Erythroblast (primary cell): Measurements from ENCODE around the gene SCUBE1.
A peak's percentile ranks its signal among the peaks of the same experiment; 100 is the strongest.

ENCODE experiments used
- DNase-seq, 2 experiments: peaks; one replicate each; lab custom pipeline; 2025; lab: John Stamatoyannopoulos, UW
- GATA1 ChIP-seq: IDR thresholded peaks from 2 replicates; pipeline ENCODE4 v1.6.1; 2011; ENCODE audit warnings: low read depth, mild to moderate bottlenecking, control low read depth, low read length, moderate library complexity
- POLR2A ChIP-seq: IDR thresholded peaks from 2 replicates; pipeline ENCODE4 v1.6.1; 2011; ENCODE audit warnings: mild to moderate bottlenecking, low read length

Gene SCUBE1

DNA sequence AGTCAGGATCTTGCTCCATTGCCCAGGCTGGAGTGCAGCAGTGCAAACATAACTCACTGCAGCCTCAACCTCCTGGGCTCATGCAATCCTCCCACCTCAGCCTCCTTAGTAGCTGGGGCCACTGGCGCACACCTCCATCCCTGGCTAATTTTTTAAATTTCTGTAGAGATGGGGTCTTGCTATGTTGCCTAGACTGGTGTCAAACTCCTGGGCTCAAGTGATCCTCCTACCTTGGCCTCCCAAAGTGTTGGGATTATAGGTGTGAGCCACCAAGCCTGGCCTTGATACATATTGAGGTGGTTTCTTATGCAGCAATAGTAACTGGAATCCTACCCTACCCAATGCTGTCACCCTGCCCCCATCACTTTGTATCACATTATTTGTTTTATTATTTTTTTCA lies 32.4 kb downstream of the SCUBE1 start:
- no peak for DNase-seq
- no peak for TF ChIP-seq POLR2A

DNA sequence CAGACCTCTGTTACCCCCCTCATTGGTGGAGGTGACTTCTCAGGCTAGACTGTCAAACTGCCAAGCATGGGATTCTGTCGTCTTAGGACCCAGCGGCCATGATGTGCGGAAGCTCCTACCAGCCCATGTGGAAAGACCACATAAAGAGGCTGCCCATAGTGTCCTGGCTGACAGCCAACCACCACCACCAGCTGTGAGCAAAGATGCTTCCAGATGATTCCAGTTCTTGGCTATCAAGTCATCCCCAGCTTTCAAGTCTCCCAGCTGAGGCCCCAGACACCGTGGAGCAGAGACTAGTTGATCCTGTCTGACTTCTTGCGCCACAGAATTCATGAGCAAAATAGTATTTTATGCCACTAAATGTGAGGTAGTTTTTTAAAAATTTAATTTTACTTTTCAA lies 32.9 kb downstream of the SCUBE1 start:
- no peak for TF ChIP-seq POLR2A
- TF ChIP-seq GATA1, result no peak
- peak; percentile 28 to 47 for DNase-seq

DNA sequence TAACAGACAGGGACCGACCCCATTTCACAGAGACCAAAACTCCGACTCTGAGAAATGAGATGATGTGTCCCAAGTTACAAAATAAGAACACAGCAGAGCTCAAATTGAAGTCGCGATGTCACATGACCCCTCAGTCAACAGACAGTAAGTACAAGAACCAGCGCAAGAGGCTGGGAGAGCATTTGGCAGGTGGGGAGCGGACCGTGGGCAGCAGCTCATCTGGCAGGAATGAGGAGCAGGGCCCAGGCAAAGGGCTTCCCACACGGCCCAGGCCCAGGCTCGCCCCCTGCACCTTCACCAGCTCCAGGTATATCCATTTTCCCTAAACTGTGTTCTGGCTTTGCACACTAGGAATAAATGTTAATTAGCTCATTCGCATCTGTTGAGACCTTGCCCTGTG lies 34.3 kb downstream of the SCUBE1 start:
- TF ChIP-seq GATA1 (no peak), POLR2A (no peak)
- DNase-seq, result no peak

DNA sequence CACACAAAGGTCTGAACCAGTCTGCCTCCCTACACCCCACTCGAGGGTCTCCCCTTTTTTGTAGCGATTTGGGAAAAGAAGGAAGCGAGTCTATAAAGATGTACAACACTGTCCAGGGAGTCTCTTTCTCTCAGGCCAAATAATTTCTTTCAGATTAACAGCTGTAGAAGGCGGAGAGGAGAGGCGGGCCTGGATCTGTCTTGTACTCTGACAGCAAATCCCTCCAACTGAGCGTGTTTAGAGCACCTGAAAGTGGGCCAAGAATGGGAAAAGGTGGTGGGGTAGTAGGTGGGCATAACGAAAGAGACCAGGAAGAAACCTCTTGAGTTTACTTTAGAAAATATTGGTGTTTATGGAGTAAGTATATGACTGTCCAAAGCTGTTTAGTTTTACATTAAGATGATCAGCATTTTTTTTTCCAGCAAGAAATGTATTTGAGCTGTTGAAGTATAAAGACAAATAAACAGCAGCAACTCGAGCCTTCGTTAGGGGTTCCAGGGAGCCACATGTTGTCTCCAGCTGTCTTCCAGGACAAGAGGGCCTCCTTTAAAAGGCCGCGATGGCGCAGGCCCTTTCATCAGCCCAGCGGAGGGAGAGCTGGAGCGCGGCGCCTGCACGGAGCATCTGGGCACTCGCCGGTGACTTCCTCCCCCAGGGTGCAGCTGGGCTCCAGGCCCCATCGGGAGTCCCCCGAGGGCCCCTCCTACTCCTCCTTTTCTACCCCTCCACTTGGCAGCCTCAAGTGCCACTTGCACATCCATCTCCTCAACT lies 34.9 kb downstream of the SCUBE1 start:
- TF ChIP-seq GATA1 (no peak), POLR2A (no peak)
- no peak for DNase-seq

DNA sequence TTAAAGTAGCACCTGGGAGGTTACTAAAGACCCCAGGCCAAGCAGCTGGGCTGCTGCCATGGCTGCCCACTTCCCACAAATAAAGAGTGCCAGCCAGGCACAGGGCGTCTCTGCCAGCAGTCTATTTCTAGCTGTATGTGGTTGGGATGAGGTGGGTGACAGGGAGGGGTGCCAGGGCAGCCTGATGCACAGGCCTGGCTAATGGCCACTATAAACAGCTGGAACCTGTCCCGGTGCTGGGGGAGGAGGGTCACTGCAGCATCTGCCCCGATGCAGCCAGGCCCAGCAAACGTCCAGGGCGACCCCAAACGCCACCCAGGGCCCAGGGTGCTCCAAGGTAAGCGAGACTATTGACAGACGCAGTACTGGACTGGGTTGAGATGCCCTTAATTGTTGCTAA lies 37.4 kb downstream of the SCUBE1 start:
- TF ChIP-seq GATA1, result no peak
- TF ChIP-seq POLR2A, result no peak
- DNase-seq, result no peak

DNA sequence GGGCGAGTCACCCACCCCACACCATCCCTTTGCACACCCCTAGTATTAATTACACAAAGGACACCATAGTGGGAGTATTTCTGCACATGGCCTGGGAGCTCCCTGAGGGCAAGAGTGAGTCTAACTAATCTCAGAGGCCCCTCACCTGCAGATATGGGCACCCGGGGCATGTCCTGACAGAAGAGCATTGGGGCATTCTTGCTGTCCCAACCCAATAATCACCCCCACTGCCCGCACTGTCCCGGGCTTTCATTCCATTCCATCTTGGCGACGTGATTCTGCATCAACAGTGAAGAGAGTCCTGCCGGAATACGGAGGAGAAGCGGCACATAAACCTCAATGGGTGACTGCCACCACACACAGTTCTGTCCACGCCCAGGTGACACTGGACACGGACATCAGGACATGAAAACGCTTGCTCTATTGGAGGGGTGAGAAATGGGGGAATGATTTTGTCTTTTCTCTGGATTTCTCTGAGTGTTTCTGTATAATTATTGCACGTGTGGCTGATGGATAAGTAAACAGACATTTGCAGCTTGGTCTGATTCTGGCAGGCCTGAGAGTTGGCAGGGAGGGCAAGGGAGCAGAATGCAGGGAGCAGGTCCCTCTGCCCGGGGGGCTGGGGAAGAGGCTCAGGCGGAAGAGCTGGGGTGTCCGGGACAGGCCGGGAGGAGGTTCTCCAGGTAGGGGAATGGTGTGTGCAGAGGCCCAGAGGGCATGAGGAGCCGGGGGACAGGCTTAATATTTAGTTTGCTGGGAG lies 38.2 kb downstream of the SCUBE1 start:
- no peak for DNase-seq
- TF ChIP-seq POLR2A (no peak), GATA1 (no peak)

DNA sequence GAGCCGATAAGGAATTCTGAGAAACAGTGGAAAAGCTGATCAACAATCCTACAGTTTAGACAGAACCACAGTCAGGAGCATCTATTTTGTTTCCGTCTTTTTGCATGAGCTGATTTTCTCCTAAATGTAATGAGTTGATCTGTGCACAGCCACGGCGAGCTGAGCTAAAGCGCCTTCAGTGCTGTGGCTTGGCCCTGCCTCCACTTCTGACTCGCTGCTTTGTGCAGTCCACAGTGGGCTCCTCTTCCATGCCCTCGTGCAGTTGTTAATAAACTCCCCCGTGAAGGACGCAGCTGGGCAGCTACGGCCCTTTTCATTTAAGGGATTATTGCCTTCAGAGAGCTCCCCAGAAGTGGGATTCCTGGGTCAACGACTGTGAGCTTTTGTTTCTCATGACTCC lies 39.4 kb downstream of the SCUBE1 start:
- no peak for DNase-seq

GRCh38 chr22:43303166-43303565 lies 40.0 kb downstream of the SCUBE1 start:
- TF ChIP-seq GATA1, result no peak
- TF ChIP-seq POLR2A, result no peak

More for the DNA sequence above, 39.4 kb downstream of the SCUBE1 start:
- no peak for TF ChIP-seq GATA1
- no peak for TF ChIP-seq POLR2A

DNA sequence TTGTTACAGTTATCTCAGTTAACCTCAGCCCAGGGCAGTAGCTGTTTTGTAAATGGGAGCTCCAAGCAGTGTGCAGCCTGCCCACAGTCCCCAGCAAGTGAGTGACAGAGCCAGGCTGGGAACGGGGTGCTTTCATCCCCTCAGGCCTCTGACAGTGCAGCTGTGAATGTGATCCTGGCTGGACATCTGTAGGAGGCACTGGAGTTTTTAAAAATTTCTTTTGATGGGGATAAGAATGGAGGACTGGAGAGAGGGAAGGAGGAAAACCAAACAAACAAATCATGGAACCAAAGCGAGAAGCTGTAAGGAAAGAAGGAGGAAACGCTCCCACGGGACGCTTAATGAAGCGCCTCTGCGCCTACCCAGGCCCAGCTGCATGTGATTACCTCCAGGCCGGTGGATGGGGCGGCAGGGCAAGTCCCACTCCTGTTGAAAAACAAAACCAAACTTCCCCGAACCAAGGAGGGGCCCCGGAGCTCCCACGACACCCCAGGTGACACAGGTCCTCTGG lies 40.6 kb downstream of the SCUBE1 start:
- no peak for DNase-seq
- no peak for TF ChIP-seq POLR2A
- TF ChIP-seq GATA1, result no peak

More at GRCh38 chr22:43303166-43303565, 40.0 kb downstream of the SCUBE1 start:
- DNase-seq, result no peak

GRCh38 chr22:43301866-43302265 lies 41.3 kb downstream of the SCUBE1 start:
- TF ChIP-seq POLR2A (no peak), GATA1 (no peak)
- DNase-seq, result no peak

DNA sequence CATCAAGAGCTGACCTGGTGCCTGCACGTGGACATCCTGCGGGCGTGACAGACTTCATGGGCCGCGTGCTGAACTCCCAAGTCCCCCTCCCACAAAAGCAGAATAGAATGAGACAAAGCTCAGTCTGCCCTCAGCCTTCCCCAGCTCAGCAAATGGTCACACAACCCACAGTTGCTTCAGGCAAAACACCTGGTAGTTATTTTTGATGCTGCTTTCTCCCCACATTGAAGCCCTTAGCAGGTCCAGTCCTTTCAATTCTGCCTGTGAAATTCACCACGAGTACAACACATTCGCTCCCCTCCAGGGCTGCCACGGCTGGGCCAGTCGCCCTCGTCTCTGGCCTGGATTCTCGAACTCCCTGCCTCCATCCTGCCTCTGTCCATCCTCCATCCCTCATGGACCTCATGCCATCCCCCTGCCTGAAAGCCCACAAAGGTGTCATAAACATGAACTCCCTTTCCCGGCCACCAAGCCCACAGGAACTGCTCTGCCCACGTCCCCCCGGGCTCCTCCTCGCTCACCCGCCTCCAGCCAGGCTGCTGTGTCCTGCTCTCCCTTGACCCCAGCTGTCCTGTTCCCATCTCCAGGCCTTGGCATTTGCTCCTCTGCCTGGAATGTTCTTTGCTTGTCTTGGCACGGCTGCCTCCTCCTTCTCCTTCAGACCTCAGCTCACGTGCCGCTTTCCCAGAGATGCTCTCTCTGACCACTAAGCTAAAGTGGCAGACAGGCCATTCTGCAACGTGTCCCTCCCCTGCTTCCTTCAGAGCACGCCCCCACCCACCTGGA lies 42.1 kb downstream of the SCUBE1 start:
- DNase-seq, result no peak
- TF ChIP-seq GATA1 (no peak), POLR2A (no peak)

- TF ChIP-seq GATA1 (no peak), POLR2A (no peak)
- no peak for DNase-seq
Measured at GRCh38 chr22:43299736-43300135, 43.4 kb downstream of the SCUBE1 start.

- TF ChIP-seq GATA1 (no peak), POLR2A (no peak)
- DNase-seq, result no peak
Measured at GRCh38 chr22:43298062-43298801, 44.9 kb downstream of the SCUBE1 start.
